Activated naive CD8-positive, alpha-beta T cell (primary cell): ENCODE results near the gene NTM.

Experiments
- H3K27ac Mint-ChIP-seq: one replicate; pipeline ENCODE4 v1.8.0; 2021; ENCODE audit warnings: mixed read lengths
- H3K27me3 Mint-ChIP-seq: one replicate; pipeline ENCODE4 v1.8.0; 2021; ENCODE audit warnings: mixed read lengths
- H3K36me3 Mint-ChIP-seq: one replicate; pipeline ENCODE4 v1.8.0; 2021; ENCODE audit warnings: mixed read lengths
- H3K4me1 Mint-ChIP-seq: one replicate; pipeline ENCODE4 v1.8.0; 2021; ENCODE audit warnings: low read depth, mixed read lengths
- H3K4me3 Mint-ChIP-seq: one replicate; pipeline ENCODE4 v1.8.0; 2021; ENCODE audit warnings: mild to moderate bottlenecking, mixed read lengths
- H3K9me3 Mint-ChIP-seq: one replicate; pipeline ENCODE4 v1.8.0; 2021; ENCODE audit warnings: low read depth, mixed read lengths

Gene NTM

DNA sequence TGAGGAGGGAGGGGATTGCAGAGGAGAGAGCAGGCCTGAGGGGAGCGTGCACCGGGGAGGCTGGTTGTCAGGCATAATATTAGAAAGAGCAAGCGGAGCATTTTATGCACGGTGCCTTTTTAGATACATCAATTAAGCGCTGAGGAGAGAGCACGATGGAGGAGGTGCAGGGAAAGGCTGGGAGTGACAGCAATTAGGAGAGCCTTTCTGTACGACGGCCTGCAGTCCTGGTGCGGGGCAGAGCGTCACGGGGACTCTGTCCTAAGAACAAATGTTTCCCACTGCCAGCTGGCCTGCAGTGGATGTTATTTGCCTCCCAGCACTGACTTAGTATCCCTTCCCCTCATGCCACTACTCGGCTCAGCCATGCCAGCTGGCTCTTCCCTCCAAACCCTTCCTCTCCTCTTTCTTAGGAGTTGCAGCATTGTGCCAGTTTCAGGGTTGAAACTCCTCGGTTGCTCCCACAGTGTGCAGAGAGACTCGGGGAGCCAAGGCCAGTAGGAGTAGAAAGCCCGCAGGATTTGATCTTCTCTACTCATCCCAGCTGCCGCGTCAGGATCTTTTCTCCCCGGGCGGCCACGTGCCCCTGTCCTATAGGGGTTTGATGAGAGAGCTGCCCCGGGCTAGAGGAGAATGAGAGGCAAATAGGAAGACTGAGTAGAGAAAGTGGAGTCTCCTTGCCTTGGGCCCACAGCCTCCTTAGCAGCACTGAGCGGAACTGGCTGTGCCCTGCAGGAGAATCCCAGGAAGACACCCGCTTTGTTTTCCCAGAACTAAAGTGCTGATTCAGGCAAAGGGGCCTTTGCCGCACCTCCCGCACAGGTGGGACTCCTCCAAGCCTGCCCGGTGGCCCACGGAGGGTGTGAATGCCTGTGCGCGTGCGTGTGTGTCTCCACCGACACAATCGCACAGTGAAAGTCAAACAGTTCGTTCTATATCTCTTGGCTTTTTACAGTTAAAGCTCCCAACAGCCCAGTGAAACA lies 875.3 kb downstream of the NTM start:
- Mint-ChIP-seq H3K27ac (no peak overlapping the region), H3K4me1 (no peaks in the 10 kb centered on the region), H3K9me3 (peaks cover 5% of the 10 kb centered on the region), H3K4me3 (no peak overlapping the region), H3K27me3 (no peaks in the 10 kb centered on the region), H3K36me3 (no peaks in the 10 kb centered on the region)

DNA sequence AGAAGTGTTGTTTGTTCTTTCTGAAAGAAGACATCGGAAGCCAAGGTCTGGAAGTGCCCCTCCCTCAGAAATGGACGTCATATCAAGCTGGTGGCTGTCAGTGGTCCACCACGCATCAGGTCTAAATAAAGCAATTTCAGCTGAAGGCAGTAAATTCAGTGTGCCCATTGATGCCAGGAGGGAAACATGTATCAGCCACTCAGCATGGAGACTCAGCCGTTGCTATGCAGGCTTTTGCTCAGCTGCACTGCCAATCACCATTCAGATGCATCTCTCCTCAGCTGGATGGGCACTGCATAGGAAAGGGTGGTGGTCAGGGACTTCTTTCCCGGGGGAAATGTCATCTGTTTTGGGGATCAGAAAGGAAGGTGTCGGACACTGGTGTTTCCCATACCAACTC lies 878.2 kb downstream of the NTM start:
- no peak overlapping the region for H3K4me3 Mint-ChIP-seq

DNA sequence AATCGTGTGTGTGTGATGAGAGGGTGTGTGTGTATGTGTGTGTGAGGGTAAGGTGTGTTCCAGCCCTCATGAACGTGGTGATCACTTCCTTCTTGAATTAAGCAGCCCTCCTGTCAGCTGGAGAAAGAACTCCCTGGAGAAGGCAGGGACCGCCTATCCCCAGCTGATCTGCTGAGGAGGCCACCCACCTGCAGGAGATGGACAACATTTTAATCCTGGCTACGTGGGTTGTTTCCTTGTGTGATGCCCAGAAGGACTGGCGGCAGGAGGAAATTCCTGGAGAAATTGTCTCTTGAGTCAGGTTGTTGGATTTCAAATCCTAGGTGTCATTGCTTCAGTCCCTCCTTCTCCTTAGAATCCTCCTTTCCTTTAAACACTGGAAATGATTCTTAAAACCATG lies 878.8 kb downstream of the NTM start:
- no peaks in the 10 kb centered on the region for H3K27me3 Mint-ChIP-seq
- H3K4me3 Mint-ChIP-seq = no peak overlapping the region
- no peaks in the 10 kb centered on the region for H3K36me3 Mint-ChIP-seq

More for the DNA sequence above, 878.2 kb downstream of the NTM start:
- Mint-ChIP-seq H3K36me3 (no peaks in the 10 kb centered on the region), H3K27ac (no peak overlapping the region), H3K4me1 (no peaks in the 10 kb centered on the region), H3K9me3 (peaks cover 6% of the 10 kb centered on the region), H3K27me3 (no peaks in the 10 kb centered on the region)

DNA sequence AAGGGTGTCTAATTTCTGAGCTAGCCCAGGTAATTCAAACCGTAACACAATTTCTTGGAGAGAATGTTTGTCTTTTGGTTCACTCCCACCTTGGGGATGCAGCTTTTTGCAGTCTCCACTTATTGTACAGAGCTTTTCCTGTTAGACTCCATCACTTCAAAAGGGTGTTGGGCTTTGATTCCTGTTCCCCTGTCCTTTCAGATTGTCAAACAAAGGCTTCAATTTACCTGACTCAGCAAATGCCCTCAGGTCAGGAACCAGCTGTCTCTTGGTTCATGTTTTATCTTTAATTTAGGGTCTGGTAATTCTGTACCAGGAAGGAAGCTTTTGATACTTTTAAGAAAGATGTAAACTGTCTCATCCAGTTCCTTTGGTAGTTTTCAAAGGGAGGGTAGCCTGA lies 880.6 kb downstream of the NTM start:
- H3K36me3 Mint-ChIP-seq = no peaks in the 10 kb centered on the region
- peaks cover 6% of the 10 kb centered on the region for H3K9me3 Mint-ChIP-seq
- no peaks in the 10 kb centered on the region for H3K27me3 Mint-ChIP-seq
- no peaks in the 10 kb centered on the region for H3K4me1 Mint-ChIP-seq
- no peak overlapping the region for H3K4me3 Mint-ChIP-seq
- H3K27ac Mint-ChIP-seq = no peak overlapping the region

More for the DNA sequence above, 878.8 kb downstream of the NTM start:
- peaks cover 6% of the 10 kb centered on the region for H3K9me3 Mint-ChIP-seq
- H3K27ac Mint-ChIP-seq = no peak overlapping the region
- no peaks in the 10 kb centered on the region for H3K4me1 Mint-ChIP-seq

DNA sequence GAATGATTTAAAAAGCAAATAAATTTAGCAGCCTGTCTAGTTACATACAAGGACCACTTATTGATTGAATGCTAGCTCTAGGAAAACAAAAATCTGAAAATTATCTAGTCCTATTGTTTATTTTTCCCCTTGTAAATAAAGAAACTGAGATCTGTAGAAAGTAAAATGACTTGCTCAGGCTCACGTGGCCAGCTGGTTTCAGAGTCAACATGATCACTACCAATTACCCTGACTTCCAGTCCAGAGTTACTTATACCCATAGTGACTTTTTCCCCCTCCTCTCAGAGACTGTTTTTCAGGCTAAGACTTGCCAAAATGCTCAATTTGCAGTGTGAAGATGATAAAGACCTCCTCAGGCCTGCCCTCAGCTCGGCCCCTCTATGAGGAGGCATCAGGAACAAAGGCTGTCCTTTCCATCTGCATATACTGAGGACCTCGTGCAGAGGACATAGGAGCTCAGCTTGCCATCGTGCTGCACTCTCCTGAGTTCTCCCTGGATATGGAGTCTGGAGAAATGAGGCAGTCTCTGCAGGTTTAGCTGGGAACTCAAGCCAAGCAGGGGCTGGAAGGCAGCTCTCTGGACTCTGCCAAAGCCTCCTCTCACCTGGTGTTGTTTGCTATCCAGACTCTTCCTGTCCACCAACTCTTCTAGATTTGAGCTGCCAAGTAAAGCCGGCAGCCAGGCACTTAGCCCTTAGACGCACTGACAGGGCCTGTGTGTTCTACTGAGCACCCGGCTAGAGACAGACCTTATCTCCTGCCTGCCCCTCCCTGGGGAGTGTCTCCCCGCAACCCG lies 883.3 kb downstream of the NTM start:
- H3K4me3 Mint-ChIP-seq = no peak overlapping the region
- no peaks in the 10 kb centered on the region for H3K36me3 Mint-ChIP-seq
- H3K27ac Mint-ChIP-seq = no peak overlapping the region
- H3K9me3 Mint-ChIP-seq = peaks cover 6% of the 10 kb centered on the region
- H3K27me3 Mint-ChIP-seq = no peaks in the 10 kb centered on the region
- no peaks in the 10 kb centered on the region for H3K4me1 Mint-ChIP-seq

DNA sequence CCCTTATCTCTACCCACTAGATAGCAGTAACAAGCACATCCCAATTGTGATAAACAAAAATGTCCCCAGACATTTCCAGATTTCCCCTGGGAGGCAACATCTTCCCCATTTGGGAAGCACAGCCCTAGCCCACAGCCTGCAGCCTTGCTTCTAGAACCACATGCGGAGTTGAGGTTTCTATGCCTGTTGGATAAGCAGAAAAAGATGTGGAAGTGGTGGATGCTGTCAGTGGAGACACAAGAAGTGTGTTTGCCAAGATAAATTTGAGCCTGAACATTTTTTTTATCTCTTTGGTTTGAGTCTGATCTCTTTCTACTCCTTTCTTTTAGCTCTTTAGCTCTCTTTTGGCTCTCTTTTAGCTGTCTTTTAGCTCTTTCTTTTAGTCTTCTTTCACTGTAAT lies 884.5 kb downstream of the NTM start:
- H3K36me3 Mint-ChIP-seq = no peaks in the 10 kb centered on the region
- no peaks in the 10 kb centered on the region for H3K27me3 Mint-ChIP-seq
- H3K27ac Mint-ChIP-seq = no peak overlapping the region
- peaks cover 6% of the 10 kb centered on the region for H3K9me3 Mint-ChIP-seq
- H3K4me3 Mint-ChIP-seq = no peak overlapping the region
- H3K4me1 Mint-ChIP-seq = no peaks in the 10 kb centered on the region

DNA sequence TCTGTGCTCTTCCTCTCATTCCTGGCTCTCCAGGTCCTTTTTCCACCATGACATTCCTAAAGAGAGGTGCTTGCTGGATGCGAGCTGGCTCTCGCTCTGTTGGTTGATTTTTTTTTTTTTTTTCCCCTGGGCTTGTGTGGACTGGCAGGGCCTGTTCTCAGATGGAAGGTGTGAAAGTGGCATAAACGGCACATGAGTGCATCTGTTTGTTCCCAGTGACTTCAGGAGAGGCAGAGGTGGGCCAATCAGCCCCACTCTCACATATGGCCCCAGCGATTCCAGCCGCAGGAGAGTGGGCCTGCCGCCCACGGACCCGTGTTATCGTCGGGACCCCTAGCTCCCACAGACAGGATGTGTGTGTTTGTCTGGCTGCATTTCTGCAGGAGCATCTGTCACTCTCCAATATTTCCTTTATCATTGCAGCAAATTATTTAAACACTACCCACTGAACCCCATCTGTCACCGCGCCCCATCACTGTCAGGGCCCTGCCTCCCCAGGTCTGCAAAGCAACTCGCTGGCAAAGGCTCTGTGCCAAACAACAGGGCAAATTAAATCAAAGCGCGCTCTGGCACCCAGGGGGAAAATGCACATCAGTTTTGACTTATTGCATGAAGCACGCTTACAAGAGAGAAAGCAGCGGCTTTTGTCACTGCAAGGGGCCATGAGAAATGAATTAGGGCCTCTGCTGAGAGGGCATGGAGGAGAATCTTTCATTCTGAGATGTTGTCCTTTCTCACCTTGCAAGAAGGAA lies 886.3 kb downstream of the NTM start:
- no peak overlapping the region for H3K27ac Mint-ChIP-seq
- H3K4me1 Mint-ChIP-seq = no peaks in the 10 kb centered on the region
- no peaks in the 10 kb centered on the region for H3K36me3 Mint-ChIP-seq
- no peak overlapping the region for H3K4me3 Mint-ChIP-seq
- no peaks in the 10 kb centered on the region for H3K9me3 Mint-ChIP-seq
- H3K27me3 Mint-ChIP-seq = no peaks in the 10 kb centered on the region

DNA sequence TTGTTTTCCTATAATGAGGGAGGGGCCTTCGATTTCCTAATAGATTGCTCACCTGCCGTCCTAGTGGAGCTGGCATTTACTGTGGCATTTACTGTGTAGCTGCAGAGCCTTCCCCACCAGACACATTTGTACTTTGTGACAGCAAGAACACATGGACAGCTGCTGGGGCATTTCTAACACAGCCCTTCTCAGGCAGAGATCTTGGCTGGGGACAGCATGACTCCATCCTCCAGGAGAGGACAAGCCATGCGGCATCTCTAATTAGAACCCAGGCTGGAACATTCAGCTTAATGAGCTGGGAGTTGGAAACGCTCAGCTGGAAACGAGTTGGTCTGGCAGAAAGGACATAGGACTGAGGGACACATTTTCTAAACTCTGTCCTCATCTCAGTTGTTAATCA lies 887.5 kb downstream of the NTM start:
- Mint-ChIP-seq H3K36me3 (no peaks in the 10 kb centered on the region), H3K27me3 (no peaks in the 10 kb centered on the region), H3K27ac (no peak overlapping the region), H3K4me1 (no peaks in the 10 kb centered on the region), H3K4me3 (no peak overlapping the region), H3K9me3 (no peaks in the 10 kb centered on the region)

DNA sequence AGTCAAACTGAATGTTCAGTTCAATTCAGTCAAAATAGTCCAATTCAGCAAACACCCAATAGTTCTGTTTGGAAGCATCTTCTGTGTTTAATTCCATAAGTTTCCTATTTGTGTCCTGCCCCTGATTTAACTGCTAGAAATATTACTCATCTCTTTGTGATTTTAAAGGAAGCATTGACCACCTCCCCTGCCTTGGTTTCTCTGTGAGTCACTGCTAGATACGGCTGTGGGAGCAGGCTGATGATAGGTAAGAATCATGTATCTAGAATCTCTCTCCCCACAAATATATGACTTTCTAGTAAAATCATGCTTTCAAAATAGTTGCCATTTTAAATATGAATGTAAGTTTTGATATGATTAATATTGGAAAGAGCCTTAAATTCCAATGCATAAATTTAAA lies 888.5 kb downstream of the NTM start:
- Mint-ChIP-seq H3K4me3 (no peak overlapping the region), H3K36me3 (no peaks in the 10 kb centered on the region), H3K9me3 (no peaks in the 10 kb centered on the region), H3K27me3 (no peaks in the 10 kb centered on the region), H3K4me1 (no peaks in the 10 kb centered on the region), H3K27ac (no peak overlapping the region)

DNA sequence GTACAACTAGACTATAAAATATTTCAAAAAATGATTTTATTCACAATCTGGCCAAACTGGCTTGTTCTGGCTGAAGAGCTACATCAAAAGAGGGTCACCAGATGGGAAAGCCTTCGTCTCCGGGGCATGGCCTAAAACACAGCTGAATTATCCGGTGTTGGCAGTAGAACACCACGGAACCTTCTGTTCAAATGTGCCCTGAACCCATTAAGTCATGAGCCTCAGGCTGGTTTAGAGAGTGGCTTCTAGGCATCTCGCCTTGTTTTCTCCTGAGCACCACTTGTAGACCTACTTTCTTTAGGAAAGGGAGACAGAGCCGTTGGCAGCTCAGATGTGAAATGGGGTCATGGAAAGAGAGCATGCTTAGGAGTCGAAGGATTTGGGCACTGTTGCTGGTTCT lies 890.2 kb downstream of the NTM start:
- Mint-ChIP-seq H3K27me3 (no peaks in the 10 kb centered on the region), H3K4me3 (no peak overlapping the region), H3K9me3 (no peaks in the 10 kb centered on the region), H3K36me3 (no peaks in the 10 kb centered on the region), H3K27ac (no peak overlapping the region), H3K4me1 (no peaks in the 10 kb centered on the region)

DNA sequence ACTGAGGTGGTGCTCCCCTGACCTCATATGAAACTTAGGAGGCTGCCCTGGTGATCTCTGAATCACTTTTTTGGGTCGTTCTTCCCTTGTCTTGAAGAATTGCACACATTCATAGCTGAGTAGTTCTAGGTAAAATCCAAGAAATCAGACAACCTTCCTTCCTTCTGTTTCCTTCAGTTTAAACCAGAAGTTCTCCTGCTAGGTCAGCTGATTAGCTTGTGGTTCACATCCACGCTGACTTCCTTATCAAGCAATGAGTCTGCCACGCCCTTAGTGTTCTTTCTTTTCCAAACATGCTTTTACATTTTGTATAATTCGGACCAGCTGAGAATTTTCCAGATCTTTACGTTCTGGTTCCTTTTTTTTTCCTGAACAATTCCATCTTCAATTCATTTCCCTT lies 892.8 kb downstream of the NTM start:
- H3K27me3 Mint-ChIP-seq = no peaks in the 10 kb centered on the region
- no peaks in the 10 kb centered on the region for H3K36me3 Mint-ChIP-seq
- H3K4me3 Mint-ChIP-seq = no peak overlapping the region

DNA sequence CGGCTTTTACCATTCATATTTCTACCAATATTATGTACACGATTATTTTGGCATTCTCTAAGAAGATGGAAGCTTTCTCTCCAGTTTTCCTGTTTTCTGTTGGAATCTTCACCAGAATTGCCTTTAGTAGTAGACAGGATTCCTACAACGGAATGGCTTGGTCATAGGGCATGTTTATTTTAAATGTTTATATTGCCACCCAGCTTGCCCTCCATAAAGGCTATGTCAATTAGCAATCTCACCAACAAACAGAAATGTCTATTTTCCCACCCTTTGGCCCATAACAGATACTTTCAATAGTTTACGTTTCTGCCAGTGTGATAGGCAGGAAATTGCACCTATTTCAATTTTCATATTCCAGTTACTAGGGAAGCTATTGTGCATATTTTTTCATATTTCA lies 893.5 kb downstream of the NTM start:
- Mint-ChIP-seq H3K9me3 (no peaks in the 10 kb centered on the region), H3K4me3 (no peak overlapping the region), H3K27me3 (no peaks in the 10 kb centered on the region), H3K36me3 (no peaks in the 10 kb centered on the region), H3K4me1 (no peaks in the 10 kb centered on the region), H3K27ac (no peak overlapping the region)

More for the DNA sequence above, 892.8 kb downstream of the NTM start:
- no peaks in the 10 kb centered on the region for H3K4me1 Mint-ChIP-seq
- H3K27ac Mint-ChIP-seq = no peak overlapping the region
- no peaks in the 10 kb centered on the region for H3K9me3 Mint-ChIP-seq

DNA sequence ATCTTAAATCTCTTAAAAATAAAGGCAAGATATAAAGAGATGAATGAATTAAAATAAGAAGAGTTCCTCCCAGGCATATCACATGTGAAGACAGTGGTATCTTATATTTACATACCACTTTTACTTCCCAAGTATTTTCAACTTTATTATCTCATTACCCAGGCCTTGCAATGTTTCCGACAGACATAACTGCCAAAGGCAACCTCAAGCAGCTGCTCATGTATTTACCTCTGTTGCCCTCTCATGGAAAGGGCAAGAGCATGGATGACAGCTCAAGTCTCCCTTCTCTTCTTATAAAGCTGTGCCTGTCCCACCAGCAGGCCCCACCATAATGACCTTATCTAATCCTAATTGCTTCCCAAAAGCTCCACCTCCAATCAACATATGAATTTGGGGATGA lies 894.2 kb downstream of the NTM start:
- Mint-ChIP-seq H3K4me3 (no peak overlapping the region), H3K4me1 (no peaks in the 10 kb centered on the region), H3K27me3 (no peaks in the 10 kb centered on the region), H3K27ac (no peak overlapping the region), H3K36me3 (no peaks in the 10 kb centered on the region), H3K9me3 (no peaks in the 10 kb centered on the region)

DNA sequence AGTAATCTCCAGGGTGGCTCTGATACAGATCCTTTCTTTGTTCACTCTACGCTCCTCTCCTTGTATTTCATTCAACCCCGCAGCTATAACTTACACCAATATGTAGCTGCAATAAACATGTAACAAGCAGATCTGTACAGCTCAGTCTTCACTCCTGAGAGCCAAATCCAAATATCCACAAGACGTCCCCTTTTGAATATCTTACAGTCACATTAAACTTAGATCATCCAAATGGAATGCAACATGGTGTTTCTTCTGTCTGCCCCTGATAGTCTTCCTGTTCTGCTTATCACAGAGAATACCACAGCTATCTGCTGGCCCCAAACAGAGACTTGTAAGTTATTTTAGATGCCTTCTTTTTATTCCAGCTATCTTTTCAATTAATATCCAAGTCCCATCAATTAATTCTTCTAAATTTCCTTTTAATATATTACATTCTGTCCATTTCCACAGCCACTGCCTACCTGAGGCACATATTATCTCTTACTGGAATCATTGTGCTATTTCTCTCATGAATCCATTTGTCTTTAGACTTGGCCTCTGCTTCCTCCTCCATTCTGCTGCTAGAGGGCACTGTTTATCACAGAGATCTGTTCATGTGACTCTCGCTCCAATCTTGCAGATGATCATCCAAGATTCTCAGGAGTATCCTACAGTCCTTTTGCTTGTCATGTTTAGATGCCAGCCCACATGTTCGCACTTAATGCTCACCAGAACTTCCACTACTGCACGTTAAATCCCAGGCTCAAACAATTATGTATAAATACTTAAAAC lies 908.6 kb downstream of the NTM start:
- no peaks in the 10 kb centered on the region for H3K36me3 Mint-ChIP-seq
- no peaks in the 10 kb centered on the region for H3K9me3 Mint-ChIP-seq

More for the DNA sequence above, 908.6 kb downstream of the NTM start:
- H3K27ac Mint-ChIP-seq = no peak overlapping the region
- no peaks in the 10 kb centered on the region for H3K4me1 Mint-ChIP-seq
- H3K4me3 Mint-ChIP-seq = no peak overlapping the region
- H3K27me3 Mint-ChIP-seq = no peaks in the 10 kb centered on the region
